Endothelial cell of umbilical vein (primary cell): ENCODE results near the gene SRPK1. TPM values are rescaled to one million over a fixed set of nuclear protein-coding genes. Genes with fewer than 3 reads are reported as not detected.

Experiments
- BruUV-seq: library from RNA; stranded (reverse); fragments of 400-500 nt; replicated peaks from 2 replicates; lab custom pipeline; 2021; lab: Mats Ljungman, UMichigan
- CTCF ChIA-PET: fragments of 300-600, 350-600 bp; sonication (Branson Sonifier 250); formaldehyde crosslinking; loops from one replicate; lab custom pipeline; 2021; ENCODE audit warnings: antibody characterized with exemption, inconsistent platforms; lab: Charles Lee
- POLR2A ChIA-PET: fragments of 300-600, 350-600 bp; sonication (Branson Sonifier 250); formaldehyde crosslinking; loops from one replicate; lab custom pipeline; 2021; ENCODE audit warnings: antibody characterized with exemption, inconsistent platforms; lab: Charles Lee
- DNase-seq: peaks from one replicate; pipeline ENCODE4 v3.0.0-alpha.2; 2011; ENCODE audit warnings: low read depth, low spot score
- FAIRE-seq: peaks from 2 replicates; lab custom pipeline; 2011; peaks lifted over from hg19 to GRCh38; lab: Jason Lieb, UNC
- H2AFZ ChIP-seq: 2 replicates; pipeline ENCODE4 v1.6.0; 2012; ENCODE audit warnings: low read depth, low read length, control low read depth, inconsistent platforms
- H3K27ac ChIP-seq: 2 replicates; pipeline ENCODE4 v1.5.1; 2011; ENCODE audit warnings: low read depth, mild to moderate bottlenecking, control low read depth, low read length, moderate library complexity; ENCODE audit not compliant: insufficient read depth
- H3K27me3 ChIP-seq, 2 experiments: 2 replicates each; pipeline versions ENCODE4 v1.6.0 to v1.6.1; 2011; ENCODE audit warnings: low read length in 2 of 2, mixed read lengths in 1 of 2; ENCODE audit not compliant: control insufficient read depth in 2 of 2, insufficient read depth in 2 of 2
- H3K36me3 ChIP-seq, 2 experiments: 2 replicates in 1 of 2; 3 replicates in 1 of 2; pipeline ENCODE4 v1.5.1; 2011; ENCODE audit warnings: low read length in 2 of 2, mild to moderate bottlenecking in 1 of 2, moderate library complexity in 1 of 2; ENCODE audit not compliant: control insufficient read depth in 2 of 2, insufficient read depth in 2 of 2; ENCODE audit errors: extremely low read depth in 1 of 2
- H3K4me1 ChIP-seq: 3 replicates; pipeline ENCODE4 v1.5.1; 2011; ENCODE audit warnings: mild to moderate bottlenecking, low read length; ENCODE audit not compliant: control insufficient read depth, insufficient read depth; ENCODE audit errors: extremely low read depth
- H3K4me2 ChIP-seq: 2 replicates; pipeline ENCODE4 v1.6.1; 2011; ENCODE audit warnings: low read length, control low read depth, mixed read lengths; ENCODE audit not compliant: insufficient read depth
- H3K4me3 ChIP-seq, 3 experiments: fragments of 200-600 bp in 1 of 3; sonication (generic), shearing (Covaris generic) in 1 of 3; replicated peaks in 1 of 3; 2 replicates each; pipeline ENCODE4 v1.5.1; 2011 to 2016; ENCODE audit warnings: control low read depth in 3 of 3, low read length in 3 of 3, mild to moderate bottlenecking in 2 of 3, inconsistent platforms in 1 of 3, low read depth in 1 of 3, moderate library complexity in 1 of 3; ENCODE audit not compliant: insufficient read depth in 1 of 3
- H3K79me2 ChIP-seq: 2 replicates; pipeline ENCODE4 v1.6.0; 2012; ENCODE audit warnings: low read length, inconsistent platforms; ENCODE audit not compliant: control insufficient read depth, insufficient read depth
- H3K9ac ChIP-seq: replicated peaks from 2 replicates; pipeline ENCODE3; 2011; ENCODE audit warnings: low read length, control low read depth; ENCODE audit not compliant: insufficient read depth; ENCODE audit errors: extremely low read depth
- H3K9me1 ChIP-seq: replicated peaks from 3 replicates; pipeline ENCODE4 v1.6.0; 2011; ENCODE audit warnings: mild to moderate bottlenecking, low read length; ENCODE audit not compliant: control insufficient read depth, insufficient read depth; ENCODE audit errors: extremely low read depth
- H3K9me3 ChIP-seq: replicated peaks from 2 replicates; pipeline ENCODE4 v1.5.1; 2012; ENCODE audit warnings: low read length, inconsistent platforms; ENCODE audit not compliant: control insufficient read depth, insufficient read depth
- H4K20me1 ChIP-seq: replicated peaks from 2 replicates; pipeline ENCODE3; 2011; ENCODE audit warnings: mild to moderate bottlenecking, low read length; ENCODE audit not compliant: control insufficient read depth, insufficient read depth; ENCODE audit errors: extremely low read depth
- CTCF ChIP-seq, 2 donors: IDR thresholded peaks; 1 replicate in 1 of 2; 2 replicates in 1 of 2; pipeline ENCODE4 v1.5.1; 2011; ENCODE audit warnings: low read length in 2 of 2, mild to moderate bottlenecking in 2 of 2, moderate library complexity in 2 of 2, control low read depth in 1 of 2, inconsistent platforms in 1 of 2, low read depth in 1 of 2; ENCODE audit not compliant: insufficient read depth in 1 of 2; ENCODE audit errors: extremely low read depth in 1 of 2
- EZH2 ChIP-seq: IDR thresholded peaks from 2 replicates; pipeline ENCODE4 v1.6.1; 2012; ENCODE audit warnings: borderline replicate concordance, low read depth, mild to moderate bottlenecking, moderate library complexity, low read length, inconsistent platforms; ENCODE audit not compliant: severe bottlenecking
- FOS ChIP-seq: IDR thresholded peaks from 2 replicates; pipeline ENCODE4 v1.6.1; 2011; ENCODE audit warnings: mild to moderate bottlenecking, low read length, moderate library complexity, borderline replicate concordance; ENCODE audit not compliant: insufficient read depth
- GATA2 ChIP-seq: IDR thresholded peaks from 2 replicates; pipeline ENCODE4 v1.7.0; 2011; ENCODE audit warnings: low read depth, mild to moderate bottlenecking, moderate library complexity, mixed read lengths, low read length; ENCODE audit not compliant: insufficient read length, insufficient read depth
- JUN ChIP-seq: IDR thresholded peaks from 2 replicates; pipeline ENCODE4 v1.6.1; 2011; ENCODE audit warnings: borderline replicate concordance, low read depth; ENCODE audit not compliant: insufficient read length, insufficient read depth
- MAX ChIP-seq: IDR thresholded peaks from 2 replicates; pipeline ENCODE4 v1.6.1; 2011; ENCODE audit not compliant: insufficient read depth, insufficient read length
- MYC ChIP-seq: IDR thresholded peaks from one replicate; pipeline ENCODE4 v1.6.1; 2011; ENCODE audit warnings: mild to moderate bottlenecking, low read depth, low read length
- POLR2A ChIP-seq: IDR thresholded peaks from 2 replicates; pipeline ENCODE4 v1.6.1; 2012; ENCODE audit warnings: low read depth, mild to moderate bottlenecking, control low read depth, low read length
- POLR2AphosphoS5 ChIP-seq: IDR thresholded peaks from 2 replicates; pipeline ENCODE4 v1.6.1; 2012; ENCODE audit warnings: low read depth, mild to moderate bottlenecking, control low read depth, low read length, moderate library complexity; ENCODE audit not compliant: insufficient read depth
- dilution Hi-C: fragments of 300-500 bp; cut with MboI; formaldehyde crosslinking; loops from one replicate; pipeline ENCODE4 v1.15.0; 2019; ENCODE audit warnings: low sequenced_read_pairs; ENCODE audit not compliant: extremely low pct_ligation_motif_present
- intact Hi-C: fragments of 100-400 bp; cut with micrococcal nuclease; formaldehyde crosslinking; loops from one replicate; pipeline ENCODE4 v1.10.0; 2022
- polyA plus RNA-seq, 4 experiments: library from polyadenylated mRNA; depleted of rRNA in 3 of 4; stranded (reverse) in 3 of 4; unstranded in 1 of 4; fragments of >200 nt; gene quantifications; 2 replicates each; pipeline versions ENCODE4 v1.2.1 to v1.2.3, GENCODE V29; 2011 to 2012; ENCODE audit warnings: missing spikeins in 1 of 4
- total RNA-seq: library from RNA; stranded (reverse); gene quantifications from 2 replicates; pipeline ENCODE4 v1.2.3, GENCODE V29; 2021

SRPK1 gene
- total and polyA plus RNA-seq, 2 donors (not counting 3 experiments of a cell fraction or from before 2014, with no cell fraction given): 18.9 to 72.7 TPM

- Histone ChIP-seq H3K4me1 (no peaks in the 10 kb centered on the region), H3K9ac (no peak overlapping the region), H4K20me1 (no peaks in the 10 kb centered on the region), H3K27me3 (no peaks in the 10 kb centered on the region), H3K36me3 (no peaks in the 10 kb centered on the region), H3K4me2 (no peak overlapping the region), H3K4me3 (no peak overlapping the region), H3K79me2 (no peaks in the 10 kb centered on the region), H3K9me1 (no peaks in the 10 kb centered on the region), H3K9me3 (no peaks in the 10 kb centered on the region), H2AFZ (no peak overlapping the region), H3K27ac (no peak overlapping the region)
- dilution Hi-C loops: no loop called here
- intact Hi-C loops: no loop called here
- no TSS peak for BruUV-seq
- ChIA-PET CTCF (no interaction called here), POLR2A (no interaction called here)
- DNase-seq (no peak), FAIRE-seq (no peak)
- no peak for TF ChIP-seq EZH2
- no peak for TF ChIP-seq CTCF (IDR thresholded peaks at IDR 0.05; ENCODE audit: extremely low read depth in 1 of 2, insufficient read depth in 1 of 2, low read depth in 1 of 2, low read length in 2 of 2)
- TF ChIP-seq MAX: no peak
- no peak for TF ChIP-seq POLR2A
- TF ChIP-seq MYC: no peak
- no peak for TF ChIP-seq FOS
- no peak for TF ChIP-seq GATA2
- TF ChIP-seq POLR2AphosphoS5: no peak
- TF ChIP-seq JUN: no peak
These were observed 103.4 kb downstream of the SRPK1 start for GRCh38 chr6:35817515-35817914.
